ENCODE data around the gene BAG1. TPM values are rescaled to one million over a fixed set of nuclear protein-coding genes. Genes with fewer than 3 reads are reported as not detected.
A peak's percentile ranks its signal among the peaks of the same experiment; 100 is the strongest.

Gene BAG1
- total and polyA plus RNA-seq, 7 donors, result 125 to 371 (median 253) TPM

DNA sequence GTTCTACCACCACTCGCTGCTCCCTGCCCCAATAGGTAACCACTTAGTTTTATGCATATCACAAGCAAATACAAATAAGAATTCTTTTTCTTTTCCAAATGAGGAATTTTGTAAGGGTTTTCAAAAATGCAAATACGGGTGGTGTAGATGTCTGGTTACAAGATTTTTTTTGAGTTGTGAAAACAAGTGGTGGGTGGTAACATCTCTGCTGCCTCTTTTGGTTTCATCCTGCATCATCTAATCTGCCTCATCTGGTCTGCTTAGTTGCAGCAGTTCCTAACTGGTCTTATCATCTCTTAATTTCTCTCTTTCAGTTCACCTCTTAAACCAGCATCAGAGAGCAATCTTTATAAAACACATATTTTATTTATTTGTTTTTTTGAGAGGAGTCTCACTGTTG lies 31.1 kb upstream of the BAG1 start:
- no peak for ATAC-seq
- 91 to 93% (median 91%) methylated on average over 2 of the region's 2 CpGs for WGBS, 3 donors
- no peak for DNase-seq
- Histone ChIP-seq H3K9me3 (no peaks in the 10 kb centered on the region), H3K27me3 (ENCODE audit: insufficient read depth in 3 of 3, low read length in 2 of 3) (no peaks in the 10 kb centered on the region), H3K27ac (no peak overlapping the region), H3K4me1 (peaks cover 91% of the 10 kb centered on the region), H3K36me3 (ENCODE audit: insufficient read depth in 1 of 2, low read depth in 1 of 2) (peaks cover 13 to 80% of the 10 kb centered on the region in 2 donors), H3K4me3 (peak overlapping the region; percentile 2)
- intact Hi-C loops (cut with DNase I), result no loop called here
- TF ChIP-seq, protein P1, sequence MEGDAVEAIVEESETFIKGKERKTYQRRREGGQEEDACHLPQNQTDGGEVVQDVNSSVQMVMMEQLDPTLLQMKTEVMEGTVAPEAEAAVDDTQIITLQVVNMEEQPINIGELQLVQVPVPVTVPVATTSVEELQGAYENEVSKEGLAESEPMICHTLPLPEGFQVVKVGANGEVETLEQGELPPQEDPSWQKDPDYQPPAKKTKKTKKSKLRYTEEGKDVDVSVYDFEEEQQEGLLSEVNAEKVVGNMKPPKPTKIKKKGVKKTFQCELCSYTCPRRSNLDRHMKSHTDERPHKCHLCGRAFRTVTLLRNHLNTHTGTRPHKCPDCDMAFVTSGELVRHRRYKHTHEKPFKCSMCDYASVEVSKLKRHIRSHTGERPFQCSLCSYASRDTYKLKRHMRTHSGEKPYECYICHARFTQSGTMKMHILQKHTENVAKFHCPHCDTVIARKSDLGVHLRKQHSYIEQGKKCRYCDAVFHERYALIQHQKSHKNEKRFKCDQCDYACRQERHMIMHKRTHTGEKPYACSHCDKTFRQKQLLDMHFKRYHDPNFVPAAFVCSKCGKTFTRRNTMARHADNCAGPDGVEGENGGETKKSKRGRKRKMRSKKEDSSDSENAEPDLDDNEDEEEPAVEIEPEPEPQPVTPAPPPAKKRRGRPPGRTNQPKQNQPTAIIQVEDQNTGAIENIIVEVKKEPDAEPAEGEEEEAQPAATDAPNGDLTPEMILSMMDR (IDR thresholded peaks at IDR 0.05), result no peak

DNA sequence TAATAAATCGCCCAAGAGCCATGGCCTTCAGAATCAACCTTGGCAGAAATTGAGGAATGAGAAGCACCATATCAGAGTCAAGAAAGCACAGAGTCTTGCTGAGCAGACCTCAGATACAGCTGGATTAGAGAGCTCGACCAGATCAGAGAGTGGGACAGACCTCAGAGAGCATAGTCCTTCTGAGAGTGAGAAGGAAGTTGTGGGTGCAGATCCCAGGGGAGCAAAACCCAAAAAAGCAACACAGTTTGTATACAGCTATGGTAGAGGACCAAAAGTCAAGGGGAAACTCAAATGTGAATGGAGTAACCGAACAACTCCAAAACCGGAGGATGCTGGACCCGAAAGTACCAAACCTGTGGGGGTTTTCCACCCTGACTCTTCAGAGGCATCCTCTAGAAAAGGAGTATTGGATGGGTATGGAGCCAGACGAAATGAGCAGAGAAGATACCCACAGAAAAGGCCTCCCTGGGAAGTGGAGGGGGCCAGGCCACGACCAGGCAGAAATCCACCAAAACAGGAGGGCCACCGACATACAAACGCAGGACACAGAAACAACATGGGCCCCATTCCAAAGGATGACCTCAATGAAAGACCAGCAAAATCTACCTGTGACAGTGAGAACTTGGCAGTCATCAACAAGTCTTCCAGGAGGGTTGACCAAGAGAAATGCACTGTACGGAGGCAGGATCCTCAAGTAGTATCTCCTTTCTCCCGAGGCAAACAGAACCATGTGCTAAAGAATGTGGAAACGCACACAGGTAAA lies 30.3 kb upstream of the BAG1 start:
- intact Hi-C loops (cut with DNase I), result loop anchor here (5.0 kb wide), 2 partner anchors 32 to 177 kb away; partner anchors contain the start of gene NOL6 (in 1 of the 2)
- Histone ChIP-seq H3K27me3 (ENCODE audit: insufficient read depth in 3 of 3, low read length in 2 of 3) (no peaks in the 10 kb centered on the region), H3K36me3 (ENCODE audit: insufficient read depth in 1 of 2, low read depth in 1 of 2) (peaks cover 13 to 76% of the 10 kb centered on the region in 2 donors), H3K4me3 (peak overlapping the region; percentile 2), H3K4me1 (peaks cover 84% of the 10 kb centered on the region), H3K27ac (no peak overlapping the region), H3K9me3 (no peaks in the 10 kb centered on the region)
- WGBS, 3 donors, result 79 to 86% (median 82%) methylated on average over 12 of the region's 12 CpGs
- DNase-seq (no peak), ATAC-seq (no peak)
- TF ChIP-seq, protein P1 (IDR thresholded peaks at IDR 0.05), result no peak

DNA sequence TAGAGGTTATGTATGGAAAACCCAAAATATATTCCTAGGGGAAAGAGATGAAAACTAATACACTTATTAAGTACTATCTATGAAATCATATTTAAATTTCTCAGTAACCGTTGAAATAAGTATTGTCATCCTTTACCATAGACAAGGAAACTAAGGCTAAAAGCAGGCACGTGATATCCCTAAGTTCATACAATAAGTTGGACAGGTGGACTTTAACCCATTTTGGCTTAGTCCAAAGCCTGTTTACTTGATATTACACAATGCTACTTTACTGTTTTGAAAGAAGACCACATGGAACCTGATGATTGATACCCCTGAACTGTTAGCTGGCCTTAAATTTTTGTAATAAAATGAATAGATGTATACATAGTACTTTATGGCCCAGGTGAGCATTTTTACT lies 29.3 kb upstream of the BAG1 start:
- Histone ChIP-seq H3K9me3 (no peaks in the 10 kb centered on the region), H3K36me3 (ENCODE audit: insufficient read depth in 1 of 2, low read depth in 1 of 2) (peaks cover 10 to 66% of the 10 kb centered on the region in 2 donors), H3K4me3 (peak overlapping the region; percentile 9), H3K4me1 (peaks cover 74% of the 10 kb centered on the region), H3K27ac (peak overlapping the region; percentile 99), H3K27me3 (ENCODE audit: insufficient read depth in 3 of 3, low read length in 2 of 3) (no peaks in the 10 kb centered on the region)
- WGBS, 3 donors, result 59 to 85% (median 66%) methylated on average over 2 of the region's 2 CpGs
- intact Hi-C loops (cut with DNase I), result loop anchor here (5.0 kb wide), 2 partner anchors 34 to 179 kb away; partner anchors contain the start of gene NOL6 (in 1 of the 2)
- no peak for DNase-seq
- ATAC-seq, result no peak
- TF ChIP-seq, protein P1 (IDR thresholded peaks at IDR 0.05), result no peak

DNA sequence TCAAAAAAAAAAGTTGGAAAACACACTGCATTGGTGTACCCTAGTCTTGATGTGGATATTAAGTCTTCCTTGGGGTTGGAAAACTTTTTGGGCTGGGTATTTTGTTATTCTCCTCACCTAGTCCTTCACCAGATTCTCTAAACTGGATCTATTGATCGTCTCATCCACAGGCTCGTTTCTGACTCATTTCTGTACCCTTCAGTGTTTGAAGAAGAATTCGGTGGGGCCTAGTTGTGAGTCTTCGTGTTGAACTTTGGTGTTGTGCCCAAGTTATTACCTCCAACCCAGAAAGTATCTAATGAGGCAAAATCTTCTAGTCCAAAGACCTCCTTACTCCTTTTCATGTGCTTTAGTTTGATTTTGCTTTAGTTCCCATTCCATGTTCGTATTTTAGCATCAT lies 27.4 kb upstream of the BAG1 start:
- Histone ChIP-seq H3K27ac (peak overlapping the region; percentile 99), H3K4me1 (peaks cover 65% of the 10 kb centered on the region), H3K4me3 (peak overlapping the region; percentile 83), H3K9me3 (no peaks in the 10 kb centered on the region), H3K36me3 (ENCODE audit: insufficient read depth in 1 of 2, low read depth in 1 of 2) (peaks cover 4 to 47% of the 10 kb centered on the region in 2 donors), H3K27me3 (ENCODE audit: insufficient read depth in 3 of 3, low read length in 2 of 3) (no peaks in the 10 kb centered on the region)
- 78 to 90% (median 87%) methylated on average over 5 of the region's 5 CpGs for WGBS, 3 donors
- DNase-seq, result no peak
- no peak for ATAC-seq
- intact Hi-C loops (cut with DNase I), result loop anchor here (5.0 kb wide), 2 partner anchors 35 to 180 kb away; partner anchors contain the start of gene NOL6 (in 1 of the 2)
- TF ChIP-seq, protein P1 (IDR thresholded peaks at IDR 0.05), result no peak

All from psoas muscle (tissue), 8 donors.